Measurements from ENCODE around the gene NEK3. TPM values are rescaled to one million over a fixed set of nuclear protein-coding genes. Genes with fewer than 3 reads are reported as not detected.
"Not testable (repeated sequence)": the region's sequence is repeated elsewhere in the genome, so short reads cannot be mapped to it uniquely, and the experiment has no call there.

Gene NEK3
- total RNA-seq, 1 donor from 2014 or later = 5.2 TPM

- intact Hi-C loops (cut with micrococcal nuclease) = loop anchor here (5.0 kb wide), 2 partner anchors 298 to 673 kb away; partner anchors contain the start of gene INTS6
Measured at GRCh38 chr13:52125547-52125946, 33.9 kb downstream of the NEK3 start.

DNA sequence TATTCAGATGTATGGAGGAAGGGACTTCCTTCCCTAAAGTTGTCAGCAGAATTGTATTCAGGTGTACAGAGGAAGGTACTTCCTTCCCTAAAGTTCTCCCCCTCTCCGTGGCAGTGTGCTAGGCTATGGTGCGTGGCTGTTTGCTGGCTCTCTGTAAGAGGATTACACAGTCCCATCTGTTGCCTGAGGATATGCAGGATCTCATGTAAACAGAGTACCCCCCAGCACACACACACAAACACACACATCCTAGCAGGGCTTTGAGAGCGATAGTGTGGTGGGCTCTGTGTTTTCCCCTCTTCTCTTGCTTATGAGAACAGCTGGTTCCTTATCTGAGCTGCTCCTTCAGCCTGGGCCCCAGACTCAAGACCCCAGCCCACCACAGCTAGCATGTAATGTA is 40.8 kb downstream of the NEK3 start:
- intact Hi-C loops (cut with micrococcal nuclease) = no loop called here

DNA sequence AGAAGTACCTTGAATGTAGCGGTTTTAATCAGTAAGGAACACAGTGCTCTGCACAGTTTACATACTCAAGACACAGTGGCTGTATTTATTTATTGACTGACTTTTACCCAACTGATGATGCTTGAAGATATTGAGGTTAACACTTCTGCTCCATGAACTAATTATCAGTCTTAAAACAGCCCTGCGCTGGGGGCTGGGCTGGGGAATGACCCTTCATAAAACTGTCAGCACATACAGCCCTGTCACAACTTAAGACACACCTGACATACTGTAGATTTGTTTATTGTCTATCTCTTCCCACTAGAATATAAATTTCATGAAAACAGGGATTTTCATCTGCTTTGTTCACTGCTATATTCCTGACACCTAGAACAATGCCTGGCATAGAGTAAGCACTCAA is 41.3 kb downstream of the NEK3 start:
- intact Hi-C loops (cut with micrococcal nuclease) = no loop called here

GRCh38 chr13:52112591-52112990 is 46.8 kb downstream of the NEK3 start:
- intact Hi-C loops (cut with micrococcal nuclease) = no loop called here

DNA sequence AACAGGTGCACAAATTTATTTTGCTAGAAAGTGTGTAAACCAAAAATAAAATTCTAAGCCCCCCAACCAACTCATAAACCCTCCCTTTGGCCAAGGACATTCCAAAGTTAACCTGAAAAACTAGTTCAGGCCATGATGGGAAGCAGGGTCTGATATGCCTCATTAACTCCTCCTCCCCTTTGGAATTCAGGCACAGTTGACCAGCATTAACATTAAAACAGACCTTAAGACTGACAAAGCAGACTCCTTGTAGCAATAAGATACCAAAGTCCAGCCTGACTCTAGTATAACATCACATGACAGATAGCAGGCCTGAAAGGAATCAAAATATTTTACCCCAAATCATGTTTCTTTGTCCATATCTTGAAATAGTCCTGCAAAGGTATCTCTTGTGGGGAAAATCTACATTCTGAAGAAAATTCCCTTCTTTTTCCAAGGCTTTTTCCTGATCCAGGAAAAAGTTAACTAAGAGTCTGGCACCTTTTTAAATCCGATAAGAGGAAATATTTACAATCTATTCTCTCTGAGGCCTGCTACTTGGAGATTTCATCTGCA is 50.2 kb downstream of the NEK3 start:
- intact Hi-C loops (cut with micrococcal nuclease) = no loop called here

DNA sequence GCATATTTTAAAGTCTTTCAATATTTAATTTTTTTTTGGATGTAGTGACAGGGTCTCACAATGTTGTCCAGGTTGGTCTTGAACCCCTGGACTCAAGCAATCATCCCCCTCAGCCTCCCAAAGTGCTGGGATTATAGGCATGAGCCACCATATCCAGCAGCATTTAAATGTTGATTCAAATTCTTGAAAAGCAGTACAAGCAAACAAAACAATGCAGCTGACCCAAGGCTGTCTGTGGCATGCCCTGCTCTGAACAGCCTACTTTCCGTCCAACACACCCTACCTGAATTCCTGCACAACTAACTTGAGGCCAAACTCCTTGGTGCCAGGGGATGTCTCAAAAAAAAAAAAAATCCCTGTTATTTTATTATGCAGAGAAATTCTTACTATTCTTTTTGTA is 53.6 kb downstream of the NEK3 start:
- intact Hi-C loops (cut with micrococcal nuclease) = no loop called here

DNA sequence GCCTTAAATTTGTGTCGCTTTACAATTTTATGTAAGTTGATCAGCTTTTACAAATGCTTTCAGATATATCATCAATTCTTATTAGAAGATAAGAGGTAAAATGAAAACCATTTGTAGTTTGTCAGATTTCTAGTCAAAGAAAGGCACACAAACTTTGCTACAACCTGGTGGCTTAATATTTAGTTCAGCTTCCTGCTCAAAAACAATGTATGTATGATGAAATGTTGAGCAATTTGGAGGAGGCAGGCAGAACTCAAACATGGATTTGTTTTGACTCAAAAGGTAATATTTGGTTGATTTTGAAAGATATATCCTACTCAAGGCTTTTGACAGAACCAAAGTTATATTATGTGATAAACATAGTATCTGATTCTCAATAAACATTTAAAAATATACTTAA is 54.8 kb downstream of the NEK3 start:
- intact Hi-C loops (cut with micrococcal nuclease) = no loop called here

- intact Hi-C loops (cut with micrococcal nuclease) = no loop called here
Measured at GRCh38 chr13:52103386-52103785, 56.0 kb downstream of the NEK3 start.

DNA sequence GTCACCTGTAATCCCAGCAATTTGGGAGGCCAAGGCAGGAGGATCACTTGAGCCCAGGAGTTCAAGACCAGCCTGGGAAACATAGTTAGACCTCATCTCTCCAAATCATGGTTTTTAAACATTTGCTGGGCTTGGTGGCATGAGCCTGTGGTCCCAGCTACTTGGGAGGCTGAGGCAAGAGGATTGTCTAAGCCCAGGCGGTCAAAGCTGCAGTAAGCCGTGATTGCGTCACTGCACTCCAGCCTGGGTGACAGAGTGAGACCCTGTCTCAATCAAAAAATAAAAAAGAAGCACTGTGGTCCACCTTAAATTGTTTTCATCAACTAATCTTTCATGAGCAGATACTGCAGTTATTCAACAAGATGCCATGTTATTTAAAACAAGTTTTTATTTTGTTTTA is 57.0 kb downstream of the NEK3 start:
- intact Hi-C loops (cut with micrococcal nuclease) = not testable (repeated sequence)

GRCh38 chr13:52097197-52097596 is 62.2 kb downstream of the NEK3 start:
- intact Hi-C loops (cut with micrococcal nuclease) = no loop called here

- intact Hi-C loops (cut with micrococcal nuclease) = no loop called here
Measured at GRCh38 chr13:52096748-52097147, 62.6 kb downstream of the NEK3 start.

DNA sequence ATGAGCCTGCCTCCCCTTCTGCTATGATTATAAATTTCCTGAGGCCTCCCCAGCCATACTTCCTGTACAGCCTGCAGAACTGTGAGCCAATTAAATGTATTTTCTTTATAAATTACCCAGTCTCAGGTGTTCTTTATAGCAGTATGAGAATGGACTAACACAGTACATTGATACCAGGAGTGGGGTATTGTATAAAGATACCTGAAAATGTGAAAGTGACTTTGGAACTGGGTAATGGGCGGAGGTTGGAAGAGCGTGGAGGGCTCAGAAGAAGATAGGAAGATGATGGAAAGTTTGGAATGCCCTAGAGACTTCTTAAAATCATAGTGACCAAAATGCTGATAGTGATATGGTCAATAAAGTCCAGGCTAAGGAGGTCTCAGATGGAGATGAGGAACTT is 63.3 kb downstream of the NEK3 start:
- intact Hi-C loops (cut with micrococcal nuclease) = no loop called here

- intact Hi-C loops (cut with micrococcal nuclease) = no loop called here
Measured at GRCh38 chr13:52092087-52092486, 67.3 kb downstream of the NEK3 start.

- intact Hi-C loops (cut with micrococcal nuclease) = no loop called here
Measured at GRCh38 chr13:52091473-52091872, 67.9 kb downstream of the NEK3 start.

DNA sequence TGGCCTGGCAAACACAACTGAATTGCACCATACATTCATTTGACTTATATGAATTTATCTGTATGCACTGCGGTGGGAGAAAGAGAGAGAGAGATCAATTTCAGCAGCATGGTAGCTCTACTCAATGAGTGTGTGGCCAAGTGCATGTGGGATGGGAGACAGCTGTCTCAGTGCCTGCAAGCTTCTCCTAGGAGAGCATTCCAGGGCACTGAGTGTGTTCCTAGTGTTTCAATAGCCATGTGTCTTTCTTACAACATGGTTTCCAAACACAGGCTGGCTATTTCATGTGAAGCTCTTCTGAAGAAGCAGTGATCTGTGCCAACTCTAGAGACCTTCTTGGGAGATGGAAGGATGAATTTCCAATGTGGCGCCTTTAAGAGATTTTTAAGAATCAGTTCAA is 74.0 kb downstream of the NEK3 start:
- intact Hi-C loops (cut with micrococcal nuclease) = no loop called here

DNA sequence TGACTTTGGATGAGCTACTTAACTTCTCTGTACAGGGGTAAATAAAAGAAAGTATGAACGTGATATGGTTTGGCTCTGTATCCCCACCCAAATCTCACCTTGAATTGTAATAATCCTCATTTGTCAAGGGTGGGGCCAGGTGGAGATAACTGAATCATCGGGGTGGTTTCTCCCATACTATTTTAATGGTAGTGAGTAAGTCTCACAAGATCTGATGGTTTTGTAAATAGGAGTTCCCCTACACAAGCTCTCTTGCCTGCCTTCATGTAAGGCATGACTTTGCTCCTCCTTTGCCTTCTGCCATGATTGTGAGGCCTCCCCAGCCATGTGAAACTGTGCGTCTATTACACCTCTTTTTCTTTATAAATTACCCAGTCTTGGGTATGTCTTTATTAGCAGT is 74.4 kb downstream of the NEK3 start:
- intact Hi-C loops (cut with micrococcal nuclease) = not testable (repeated sequence)

Other genes starting within 250 kb of the NEK3 start
- 0.84 and 1.9 TPM in 2 replicates for gene ATP7B, start 148.1 kb downstream of the NEK3 start, total RNA-seq
- 28.7 and 29.3 TPM in 2 replicates for gene ALG11, start 147.2 kb downstream of the NEK3 start, total RNA-seq
- 11.8 and 12.9 TPM in 2 replicates for gene UTP14C, start 134.9 kb downstream of the NEK3 start, total RNA-seq
- gene NEK5, start 30.5 kb downstream of the NEK3 start, total RNA-seq = 0.05 and 0.09 TPM in 2 replicates
- gene THSD1, start 246.6 kb upstream of the NEK3 start, total RNA-seq = 0.34 and 0.36 TPM in 2 replicates

All from T-helper 2 cell treated with Interferon-gamma antibody and Interleukin-4, amounts not matched to agents 100 ng/mL and 5 ng/mL, for 36 hours (primary cell).